IMR-90 (cell line): ENCODE results near the gene MAPK11. TPM values are rescaled to one million over a fixed set of nuclear protein-coding genes. Genes with fewer than 3 reads are reported as not detected.

Experiments
- ATAC-seq: fragments of 200-7000 bp; cut with Tn5 transposase; 2 replicates; pipeline ENCODE4 v1.9.1; 2020; ENCODE audit warnings: low read depth, mild to moderate bottlenecking, moderate library complexity
- BruUV-seq: library from RNA; stranded (reverse); fragments of 400-500 nt; replicated peaks from 2 replicates; lab custom pipeline; 2021; lab: Mats Ljungman, UMichigan
- CTCF ChIA-PET: fragments of 300-600 bp; formaldehyde crosslinking; extraction: SDS; loops from one replicate; lab custom pipeline; 2021; ENCODE audit warnings: antibody characterized with exemption; lab: Yijun Ruan, JAX
- POLR2A ChIA-PET: fragments of 300-600 bp; sonication (Branson Sonifier 250); formaldehyde crosslinking; loops from one replicate; lab custom pipeline; 2022; ENCODE audit warnings: antibody characterized with exemption; ENCODE audit not compliant: unreplicated experiment; lab: Charles Lee
- DNase-seq: peaks from one replicate; pipeline ENCODE4 v3.0.0; 2013
- H2AFZ ChIP-seq: replicated peaks from 2 replicates; pipeline ENCODE3; 2013; ENCODE audit warnings: low read length, mild to moderate bottlenecking; ENCODE audit not compliant: poor library complexity
- H2AK5ac ChIP-seq: 2 replicates; pipeline ENCODE4 v1.6.1; 2013; ENCODE audit warnings: low read depth, low read length, inconsistent platforms
- H2AK9ac ChIP-seq: replicated peaks from 2 replicates; pipeline ENCODE3; 2013; ENCODE audit warnings: mild to moderate bottlenecking, low read depth, low read length, moderate library complexity; ENCODE audit not compliant: poor library complexity
- H2BK120ac ChIP-seq: 2 replicates; pipeline ENCODE4 v1.6.1; 2013; ENCODE audit warnings: low read depth, low read length, inconsistent platforms
- H2BK15ac ChIP-seq: 3 replicates; pipeline ENCODE4 v1.6.1; 2013; ENCODE audit warnings: low read depth, low read length, inconsistent platforms
- H2BK20ac ChIP-seq: 2 replicates; pipeline ENCODE4 v1.6.1; 2013; ENCODE audit warnings: low read depth, mild to moderate bottlenecking, inconsistent platforms, low read length, moderate library complexity
- H2BK5ac ChIP-seq: 2 replicates; pipeline ENCODE4 v1.6.1; 2013; ENCODE audit warnings: mild to moderate bottlenecking, low read depth, low read length, inconsistent platforms; ENCODE audit not compliant: poor library complexity, severe bottlenecking
- H3K14ac ChIP-seq: replicated peaks from 2 replicates; pipeline ENCODE4 v1.6.1; 2013; ENCODE audit warnings: low read depth, low read length, inconsistent platforms
- H3K18ac ChIP-seq: 2 replicates; pipeline ENCODE4 v1.6.1; 2013; ENCODE audit warnings: low read depth, low read length, control low read depth
- H3K23ac ChIP-seq: 2 replicates; pipeline ENCODE4 v1.6.1; 2013; ENCODE audit warnings: low read depth, low read length, inconsistent platforms
- H3K27ac ChIP-seq: 2 replicates; pipeline ENCODE4 v1.5.1; 2013; ENCODE audit warnings: mild to moderate bottlenecking, control low read depth, low read length; ENCODE audit not compliant: insufficient read depth
- H3K27me3 ChIP-seq: 2 replicates; pipeline ENCODE4 v1.6.1; 2013; ENCODE audit warnings: low read length; ENCODE audit not compliant: control insufficient read depth, insufficient read depth
- H3K36me3 ChIP-seq: 2 replicates; pipeline ENCODE4 v1.6.1; 2013; ENCODE audit warnings: low read length, mixed read lengths; ENCODE audit not compliant: control insufficient read depth, insufficient read depth
- H3K4ac ChIP-seq: 2 replicates; pipeline ENCODE4 v1.6.1; 2013; ENCODE audit warnings: low read depth, low read length, inconsistent platforms
- H3K4me1 ChIP-seq: 2 replicates; pipeline ENCODE4 v1.6.1; 2013; ENCODE audit warnings: low read length, mixed read lengths; ENCODE audit not compliant: control insufficient read depth, insufficient read depth
- H3K4me2 ChIP-seq: 2 replicates; pipeline ENCODE4 v1.6.1; 2013; ENCODE audit warnings: low read depth, mild to moderate bottlenecking, control low read depth, low read length, moderate library complexity
- H3K4me3 ChIP-seq: 2 replicates; pipeline ENCODE4 v1.5.1; 2013; ENCODE audit warnings: low read depth, mild to moderate bottlenecking, control low read depth, low read length, moderate library complexity; ENCODE audit not compliant: insufficient read depth
- H3K56ac ChIP-seq: 2 replicates; pipeline ENCODE4 v1.6.1; 2013; ENCODE audit warnings: low read length, inconsistent platforms; ENCODE audit not compliant: insufficient read depth; ENCODE audit errors: extremely low read depth
- H3K79me1 ChIP-seq, 2 experiments: 2 replicates each; pipeline ENCODE4 v1.6.1; 2013; ENCODE audit warnings: low read length in 2 of 2, inconsistent platforms in 1 of 2, low read depth in 1 of 2
- H3K9ac ChIP-seq: 2 replicates; pipeline ENCODE4 v1.6.1; 2013; ENCODE audit warnings: low read depth, low read length, control low read depth
- H3K9me1 ChIP-seq: 2 replicates; pipeline ENCODE4 v1.6.1; 2013; ENCODE audit warnings: low read length, inconsistent platforms; ENCODE audit not compliant: insufficient read depth
- H3K9me3 ChIP-seq: 2 replicates; pipeline ENCODE4 v1.6.1; 2013; ENCODE audit warnings: low read length; ENCODE audit not compliant: control insufficient read depth, insufficient read depth
- H4K20me1 ChIP-seq: 2 replicates; pipeline ENCODE4 v1.6.1; 2013; ENCODE audit warnings: low read length, inconsistent platforms; ENCODE audit not compliant: insufficient read depth
- H4K5ac ChIP-seq: 2 replicates; pipeline ENCODE4 v1.6.1; 2013; ENCODE audit warnings: mild to moderate bottlenecking, low read depth, low read length, control low read depth
- H4K8ac ChIP-seq, 2 experiments: 2 replicates each; pipeline ENCODE4 v1.6.1; 2013; ENCODE audit warnings: low read depth in 2 of 2, low read length in 2 of 2, control low read depth in 1 of 2, inconsistent platforms in 1 of 2
- H4K91ac ChIP-seq: 2 replicates; pipeline ENCODE4 v1.6.1; 2013; ENCODE audit warnings: low read depth, low read length, inconsistent platforms; ENCODE audit not compliant: insufficient read depth
- BHLHE40 ChIP-seq: fragments of 150-350 bp; IDR thresholded peaks from 2 replicates; pipeline ENCODE4 v1.6.1; 2016; ENCODE audit warnings: mild to moderate bottlenecking, low read depth, low read length
- CHD1 ChIP-seq: IDR thresholded peaks from 2 replicates; pipeline ENCODE4 v1.6.1; 2012; ENCODE audit warnings: low read depth, low read length, improper control_type of control experiment
- MAFK ChIP-seq: IDR thresholded peaks from 2 replicates; pipeline ENCODE4 v1.6.1; 2012; ENCODE audit warnings: low read depth, low read length, improper control_type of control experiment
- NFE2L2 ChIP-seq: fragments of 150-350 bp; IDR thresholded peaks from 2 replicates; pipeline ENCODE4 v1.6.1; 2016; ENCODE audit warnings: low read depth, mild to moderate bottlenecking, low read length
- POLR2A ChIP-seq: IDR thresholded peaks from 2 replicates; pipeline ENCODE4 v1.6.1; 2012; ENCODE audit warnings: mild to moderate bottlenecking, low read depth, low read length
- RCOR1 ChIP-seq: IDR thresholded peaks from 2 replicates; pipeline ENCODE4 v1.6.1; 2012; ENCODE audit warnings: mild to moderate bottlenecking, low read length, improper control_type of control experiment; ENCODE audit not compliant: insufficient replicate concordance
- WGBS, 2 experiments: methylation state at CpG; one replicate each; pipeline versions ENCODE4 v1.1.5 to v1.1.7; 2013; ENCODE audit warnings: missing lambda C conversion rate in 2 of 2; ENCODE audit not compliant: insufficient read length in 1 of 2; ENCODE audit errors: extremely low coverage in 2 of 2; 5-methylcytosine and 5-hydroxymethylcytosine counted together
- dilution Hi-C: fragments of 300-500 bp; cut with HindIII; formaldehyde crosslinking; loops from one replicate; pipeline ENCODE4 v1.14.3; 2018; ENCODE audit warnings: low sequenced_read_pairs; ENCODE audit not compliant: unreplicated experiment
- in situ Hi-C: fragments of 300-500 bp; cut with MboI; formaldehyde crosslinking; loops from 3 replicates; pipeline ENCODE4 v1.14.3; 2019; ENCODE audit warnings: low sequenced_read_pairs, inconsistent platforms, mixed read lengths
- intact Hi-C: fragments of 100-400 bp; cut with micrococcal nuclease; formaldehyde crosslinking; loops from 2 replicates; pipeline ENCODE4 v1.10.0; 2022
- polyA plus RNA-seq, 3 experiments: library from polyadenylated mRNA; depleted of rRNA; stranded (reverse); fragments of >200 nt; gene quantifications; 2 replicates each; pipeline ENCODE4 v1.2.3, GENCODE V29; 2012; ENCODE audit warnings: low replicate concordance in 1 of 3
- total RNA-seq: library from RNA; depleted of rRNA; stranded (reverse); fragments of >200 nt; gene quantifications from 2 replicates; pipeline ENCODE4 v1.2.3, GENCODE V29; 2012
- TF ChIP-seq, protein P1 (sequence below): conservative IDR thresholded peaks from 2 replicates; pipeline ENCODE4 v1.5.1; 2012; ENCODE audit warnings: mild to moderate bottlenecking, low read depth, low read length, improper control_type of control experiment
- TF ChIP-seq, protein P2 (sequence below): fragments of 150-350 bp; IDR thresholded peaks from 2 replicates; pipeline ENCODE4 v1.6.1; 2016; ENCODE audit warnings: low read depth, mild to moderate bottlenecking, low read length, moderate library complexity, borderline replicate concordance

Gene MAPK11
- total and polyA plus RNA-seq, 2 of the 4 experiments (the other 2 are of a cell fraction) = 8.1 to 14.4 TPM

DNA sequence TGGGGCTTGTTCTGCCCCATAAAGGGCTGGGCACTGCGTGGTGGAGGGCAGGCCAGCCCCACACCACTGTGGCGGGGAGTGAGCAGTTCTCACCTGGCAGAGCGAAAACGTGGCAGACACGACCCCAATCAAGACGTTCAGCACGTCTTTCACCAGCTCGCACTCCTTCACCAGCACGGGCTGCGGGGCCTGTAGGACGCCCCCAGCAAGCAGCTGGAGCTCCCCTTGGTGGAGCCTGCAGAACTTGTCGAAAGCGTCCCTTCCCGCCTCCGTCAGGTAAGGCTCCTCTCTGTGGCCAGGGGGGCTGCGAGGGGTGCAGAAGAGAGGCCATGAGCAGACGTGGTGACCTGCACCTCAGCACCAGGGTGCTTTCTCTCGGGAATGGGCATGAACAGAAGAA lies 37.0 kb downstream of the MAPK11 start:
- Histone ChIP-seq H3K27ac (no peak overlapping the region), H3K18ac (no peak overlapping the region), H2AK5ac (no peak overlapping the region), H2BK15ac (no peak overlapping the region), H3K36me3 (peaks cover 38% of the 10 kb centered on the region), H2BK120ac (no peak overlapping the region), H3K4ac (no peak overlapping the region), H2BK5ac (no peak overlapping the region), H4K91ac (no peak overlapping the region), H2BK20ac (no peak overlapping the region), H3K27me3 (no peaks in the 10 kb centered on the region), H3K79me1 (peaks cover 9 to 52% of the 10 kb centered on the region in 2 experiments), H4K20me1 (peaks cover 34% of the 10 kb centered on the region), H3K4me2 (no peak overlapping the region), H3K23ac (no peak overlapping the region), H2AFZ (no peak overlapping the region), H3K56ac (no peak overlapping the region), H3K9me1 (peaks cover 14% of the 10 kb centered on the region), H3K4me3 (no peak overlapping the region), H3K4me1 (no peaks in the 10 kb centered on the region), H4K8ac (no peak overlapping the region), H3K9me3 (no peaks in the 10 kb centered on the region), H4K5ac (no peak overlapping the region), H3K9ac (no peak overlapping the region), H3K14ac (no peak overlapping the region), H2AK9ac (peak overlapping the region; percentile 65)
- WGBS, 2 experiments = 96% methylated on average over 11 of the region's 18 CpGs; no CpG with 5 or more reads in 1 of the 2 experiments
- ChIA-PET CTCF (no interaction called here), POLR2A (no interaction called here)
- intact Hi-C loops = no loop called here
- DNase-seq (no peak), ATAC-seq (no peak)
- no TSS peak for BruUV-seq
- in situ Hi-C loops = no loop called here
- dilution Hi-C loops = no loop called here
- TF ChIP-seq, protein P1, sequence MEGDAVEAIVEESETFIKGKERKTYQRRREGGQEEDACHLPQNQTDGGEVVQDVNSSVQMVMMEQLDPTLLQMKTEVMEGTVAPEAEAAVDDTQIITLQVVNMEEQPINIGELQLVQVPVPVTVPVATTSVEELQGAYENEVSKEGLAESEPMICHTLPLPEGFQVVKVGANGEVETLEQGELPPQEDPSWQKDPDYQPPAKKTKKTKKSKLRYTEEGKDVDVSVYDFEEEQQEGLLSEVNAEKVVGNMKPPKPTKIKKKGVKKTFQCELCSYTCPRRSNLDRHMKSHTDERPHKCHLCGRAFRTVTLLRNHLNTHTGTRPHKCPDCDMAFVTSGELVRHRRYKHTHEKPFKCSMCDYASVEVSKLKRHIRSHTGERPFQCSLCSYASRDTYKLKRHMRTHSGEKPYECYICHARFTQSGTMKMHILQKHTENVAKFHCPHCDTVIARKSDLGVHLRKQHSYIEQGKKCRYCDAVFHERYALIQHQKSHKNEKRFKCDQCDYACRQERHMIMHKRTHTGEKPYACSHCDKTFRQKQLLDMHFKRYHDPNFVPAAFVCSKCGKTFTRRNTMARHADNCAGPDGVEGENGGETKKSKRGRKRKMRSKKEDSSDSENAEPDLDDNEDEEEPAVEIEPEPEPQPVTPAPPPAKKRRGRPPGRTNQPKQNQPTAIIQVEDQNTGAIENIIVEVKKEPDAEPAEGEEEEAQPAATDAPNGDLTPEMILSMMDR = no peak
- TF ChIP-seq MAFK (no peak), BHLHE40 (no peak), CHD1 (no peak), POLR2A (no peak), NFE2L2 (no peak), RCOR1 (no peak)
- TF ChIP-seq, protein P2, sequence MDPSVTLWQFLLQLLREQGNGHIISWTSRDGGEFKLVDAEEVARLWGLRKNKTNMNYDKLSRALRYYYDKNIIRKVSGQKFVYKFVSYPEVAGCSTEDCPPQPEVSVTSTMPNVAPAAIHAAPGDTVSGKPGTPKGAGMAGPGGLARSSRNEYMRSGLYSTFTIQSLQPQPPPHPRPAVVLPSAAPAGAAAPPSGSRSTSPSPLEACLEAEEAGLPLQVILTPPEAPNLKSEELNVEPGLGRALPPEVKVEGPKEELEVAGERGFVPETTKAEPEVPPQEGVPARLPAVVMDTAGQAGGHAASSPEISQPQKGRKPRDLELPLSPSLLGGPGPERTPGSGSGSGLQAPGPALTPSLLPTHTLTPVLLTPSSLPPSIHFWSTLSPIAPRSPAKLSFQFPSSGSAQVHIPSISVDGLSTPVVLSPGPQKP = no peak
